GM13977 (cell line): Measurements from ENCODE around the gene LNP1.
A peak's percentile ranks its signal among the peaks of the same experiment; 100 is the strongest.
"Not testable (repeated sequence)": the region's sequence is repeated elsewhere in the genome, so short reads cannot be mapped to it uniquely, and the experiment has no call there.

ENCODE experiments used
- DNase-seq: peaks from one replicate; pipeline ENCODE4 v3.0.0; 2012; ENCODE audit warnings: low spot score
- CTCF ChIP-seq: IDR thresholded peaks from 2 replicates; pipeline ENCODE4 v1.5.1; 2012; ENCODE audit warnings: mild to moderate bottlenecking, control low read depth; ENCODE audit not compliant: insufficient read depth; ENCODE audit errors: extremely low read depth, missing control alignments
- in situ Hi-C: fragments of 300-500 bp; cut with MboI; formaldehyde crosslinking; loops from one replicate; pipeline ENCODE4 v1.12.0; 2022; ENCODE audit warnings: low sequenced_read_pairs, low pct_unique_long_range_greater_than_20kb, mixed read lengths, inconsistent platforms; ENCODE audit not compliant: unreplicated experiment

The LNP1 gene, protein sequence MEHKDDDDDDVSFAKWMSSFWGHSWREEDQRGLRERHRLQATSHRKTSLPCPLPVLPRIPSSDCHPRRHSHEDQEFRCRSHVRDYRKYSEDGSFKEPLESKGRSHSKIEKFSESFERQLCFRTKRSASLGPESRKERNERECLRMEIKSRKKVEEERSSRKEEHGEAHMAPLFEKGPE

GRCh38 chr3:100400780-100401673, at the start of gene LNP1, which contains the start of gene TOMM70:
Gene LNP1 (plus strand): TSS chr3:100401539. CDS start chr3:100429730, 28,191 bp downstream.
Gene TOMM70 (minus strand): TSS chr3:100401089. CDS start chr3:100400949, 140 bp downstream.
- DNase-seq: peak; percentile 90
- in situ Hi-C loops: no loop called here

GRCh38 chr3:100351770-100352169, 49.6 kb upstream of the LNP1 start:
- DNase-seq, in situ Hi-C loops: not testable (repeated sequence)

More at GRCh38 chr3:100400780-100401673, at the start of gene LNP1, which contains the start of gene TOMM70:
- no peak for TF ChIP-seq CTCF

DNA sequence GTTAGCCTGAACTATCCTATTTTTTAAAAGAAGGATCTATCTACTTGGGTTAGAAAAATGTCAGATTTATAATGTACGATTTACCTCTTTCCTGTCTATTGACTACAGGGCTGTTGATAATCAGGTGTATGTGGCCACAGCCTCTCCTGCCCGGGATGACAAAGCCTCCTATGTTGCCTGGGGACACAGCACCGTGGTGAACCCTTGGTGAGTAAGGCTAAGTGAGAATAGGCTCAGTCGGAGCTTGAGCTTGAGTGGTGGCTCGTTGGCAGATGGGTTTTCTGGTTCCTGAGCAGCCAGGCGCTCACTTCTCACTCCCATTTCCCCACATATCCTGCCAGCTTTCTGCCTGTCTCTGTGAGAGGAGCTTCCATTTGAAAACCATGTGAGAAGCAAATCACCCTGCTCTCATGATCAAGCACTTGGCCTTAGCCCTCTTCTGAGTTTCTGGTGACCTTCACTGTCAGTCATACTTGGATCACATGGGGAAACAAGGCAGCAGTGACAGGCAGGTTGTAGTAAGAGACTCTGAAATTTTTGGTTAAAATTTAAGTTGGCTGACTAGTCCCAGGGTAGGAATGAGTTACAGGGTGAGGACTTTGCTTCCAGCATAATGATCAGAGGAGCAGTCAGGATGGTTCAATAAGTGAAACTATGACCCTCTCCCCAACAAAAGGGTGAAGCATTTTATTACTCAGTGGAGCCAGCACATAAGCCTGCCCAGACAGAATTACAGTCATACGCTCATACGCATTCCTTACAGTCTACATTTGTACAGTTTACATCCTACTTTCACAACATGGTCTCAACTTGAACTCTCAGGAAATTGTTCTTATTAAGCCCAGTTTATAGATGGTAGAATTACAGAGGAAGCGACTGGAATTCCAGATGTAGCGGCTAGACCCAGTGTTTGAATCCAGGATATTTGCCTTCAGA, 48.8 kb upstream of the LNP1 start:
- no peak for DNase-seq
- in situ Hi-C loops: no loop called here
- TF ChIP-seq CTCF: no peak

DNA sequence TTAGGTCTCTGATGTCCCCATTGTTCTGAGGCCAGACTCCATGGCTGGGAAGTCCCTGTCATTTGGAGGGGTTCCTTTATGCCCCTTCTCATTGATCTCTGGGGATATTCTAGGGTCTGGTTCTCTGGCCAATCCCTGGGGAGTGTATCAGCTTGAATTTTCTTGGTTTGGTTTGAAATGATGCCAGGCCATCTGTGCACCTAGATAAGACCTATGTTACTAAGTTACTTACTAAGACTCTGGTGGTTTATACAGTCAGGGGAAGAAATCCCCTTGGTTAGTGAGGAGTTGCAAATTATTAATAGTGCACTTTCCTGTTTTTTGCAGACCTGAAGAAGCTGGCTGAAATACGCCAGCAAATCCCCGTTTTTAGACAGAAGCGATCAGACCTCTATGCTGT, 46.5 kb upstream of the LNP1 start:
- no peak for TF ChIP-seq CTCF
- no peak for DNase-seq
- in situ Hi-C loops: no loop called here

GRCh38 chr3:100358413-100358812, 42.9 kb upstream of the LNP1 start:
- in situ Hi-C loops: no loop called here
- no peak for DNase-seq
- TF ChIP-seq CTCF: no peak

- DNase-seq: no peak
- TF ChIP-seq CTCF: no peak
- in situ Hi-C loops: no loop called here
Observed at GRCh38 chr3:100359035-100359434, 42.3 kb upstream of the LNP1 start.
